Measurements from ENCODE around the gene CD200R1L.

CD200R1L gene

GRCh38 chr3:112810561-112810960 is 36.1 kb downstream of the CD200R1L start:
- Histone ChIP-seq H4K20me1 (ENCODE audit: insufficient read depth, low read length, poor library complexity, severe bottlenecking) (no peaks in the 10 kb centered on the region), H3K9me3 (ENCODE audit: insufficient read depth, low read depth, low read length) (no peaks in the 10 kb centered on the region), H3K9ac (ENCODE audit: low read depth, low read length, poor library complexity, severe bottlenecking) (no peak overlapping the region), H3F3A (ENCODE audit: low read depth) (no peaks in the 10 kb centered on the region), H3K4me2 (ENCODE audit: low read depth, low read length, poor library complexity, severe bottlenecking) (no peak overlapping the region), H3K4me3 (ENCODE audit: low read length, poor library complexity, severe bottlenecking) (no peak overlapping the region), H3K36me3 (ENCODE audit: insufficient read depth, low read length) (no peaks in the 10 kb centered on the region), H2AFZ (ENCODE audit: low read length) (no peak overlapping the region), H3K4me1 (ENCODE audit: insufficient read depth, low read length, poor library complexity, severe bottlenecking) (peaks cover 34% of the 10 kb centered on the region), H3K27me3 (ENCODE audit: insufficient read depth, low read length, poor library complexity, severe bottlenecking) (no peaks in the 10 kb centered on the region), H3K79me2 (ENCODE audit: insufficient read depth, low read length) (no peaks in the 10 kb centered on the region), H3K9me2 (replicated peaks; ENCODE audit: low read depth, low read length) (no peaks in the 10 kb centered on the region)
- TF ChIP-seq, protein P1, sequence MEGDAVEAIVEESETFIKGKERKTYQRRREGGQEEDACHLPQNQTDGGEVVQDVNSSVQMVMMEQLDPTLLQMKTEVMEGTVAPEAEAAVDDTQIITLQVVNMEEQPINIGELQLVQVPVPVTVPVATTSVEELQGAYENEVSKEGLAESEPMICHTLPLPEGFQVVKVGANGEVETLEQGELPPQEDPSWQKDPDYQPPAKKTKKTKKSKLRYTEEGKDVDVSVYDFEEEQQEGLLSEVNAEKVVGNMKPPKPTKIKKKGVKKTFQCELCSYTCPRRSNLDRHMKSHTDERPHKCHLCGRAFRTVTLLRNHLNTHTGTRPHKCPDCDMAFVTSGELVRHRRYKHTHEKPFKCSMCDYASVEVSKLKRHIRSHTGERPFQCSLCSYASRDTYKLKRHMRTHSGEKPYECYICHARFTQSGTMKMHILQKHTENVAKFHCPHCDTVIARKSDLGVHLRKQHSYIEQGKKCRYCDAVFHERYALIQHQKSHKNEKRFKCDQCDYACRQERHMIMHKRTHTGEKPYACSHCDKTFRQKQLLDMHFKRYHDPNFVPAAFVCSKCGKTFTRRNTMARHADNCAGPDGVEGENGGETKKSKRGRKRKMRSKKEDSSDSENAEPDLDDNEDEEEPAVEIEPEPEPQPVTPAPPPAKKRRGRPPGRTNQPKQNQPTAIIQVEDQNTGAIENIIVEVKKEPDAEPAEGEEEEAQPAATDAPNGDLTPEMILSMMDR (conservative IDR thresholded peaks at IDR 0.05; ENCODE audit: low read length), result no peak
- no peak for TF ChIP-seq EZH2phosphoT487 (IDR thresholded peaks at IDR 0.05; ENCODE audit: borderline replicate concordance)

DNA sequence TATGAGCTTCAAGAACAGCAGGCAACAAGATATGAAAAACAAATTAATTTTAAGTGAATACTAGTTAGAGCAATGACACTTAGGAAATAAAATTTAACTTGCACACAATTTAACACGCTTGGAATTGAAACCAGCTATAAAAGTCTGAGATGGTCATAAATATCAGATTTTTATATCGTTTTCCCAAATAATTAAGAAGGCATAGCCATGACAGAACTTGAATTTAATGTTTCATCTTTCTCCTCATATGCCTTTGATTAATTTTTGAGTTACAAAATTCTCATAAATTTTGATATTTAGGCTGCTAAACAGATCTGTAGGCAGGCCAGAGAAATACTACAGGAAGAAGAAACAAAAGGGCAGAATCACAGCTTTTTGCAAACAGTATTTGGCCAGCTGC is 38.5 kb downstream of the CD200R1L start:
- Histone ChIP-seq H3K4me2 (ENCODE audit: low read depth, low read length, poor library complexity, severe bottlenecking) (no peak overlapping the region), H4K20me1 (ENCODE audit: insufficient read depth, low read length, poor library complexity, severe bottlenecking) (no peaks in the 10 kb centered on the region), H3K79me2 (ENCODE audit: insufficient read depth, low read length) (no peaks in the 10 kb centered on the region), H3F3A (ENCODE audit: low read depth) (no peaks in the 10 kb centered on the region), H3K4me3 (ENCODE audit: low read length, poor library complexity, severe bottlenecking) (no peak overlapping the region), H3K4me1 (ENCODE audit: insufficient read depth, low read length, poor library complexity, severe bottlenecking) (peaks cover 24% of the 10 kb centered on the region), H3K9me3 (ENCODE audit: insufficient read depth, low read depth, low read length) (no peaks in the 10 kb centered on the region), H3K9me2 (replicated peaks; ENCODE audit: low read depth, low read length) (no peaks in the 10 kb centered on the region), H3K9ac (ENCODE audit: low read depth, low read length, poor library complexity, severe bottlenecking) (no peak overlapping the region), H2AFZ (ENCODE audit: low read length) (no peak overlapping the region), H3K36me3 (ENCODE audit: insufficient read depth, low read length) (no peaks in the 10 kb centered on the region), H3K27me3 (ENCODE audit: insufficient read depth, low read length, poor library complexity, severe bottlenecking) (no peaks in the 10 kb centered on the region)
- no peak for TF ChIP-seq EZH2phosphoT487 (IDR thresholded peaks at IDR 0.05; ENCODE audit: borderline replicate concordance)
- TF ChIP-seq, protein P1 (conservative IDR thresholded peaks at IDR 0.05; ENCODE audit: low read length), result no peak

GRCh38 chr3:112807685-112808084 is 39.0 kb downstream of the CD200R1L start:
- Histone ChIP-seq H3K9ac (ENCODE audit: low read depth, low read length, poor library complexity, severe bottlenecking) (no peak overlapping the region), H3K36me3 (ENCODE audit: insufficient read depth, low read length) (no peaks in the 10 kb centered on the region)

More at GRCh38 chr3:112807685-112808084, 39.0 kb downstream of the CD200R1L start:
- Histone ChIP-seq H3K9me2 (replicated peaks; ENCODE audit: low read depth, low read length) (no peaks in the 10 kb centered on the region), H3K9me3 (ENCODE audit: insufficient read depth, low read depth, low read length) (no peaks in the 10 kb centered on the region), H3K4me2 (ENCODE audit: low read depth, low read length, poor library complexity, severe bottlenecking) (no peak overlapping the region), H3K79me2 (ENCODE audit: insufficient read depth, low read length) (no peaks in the 10 kb centered on the region), H2AFZ (ENCODE audit: low read length) (no peak overlapping the region), H3K27me3 (ENCODE audit: insufficient read depth, low read length, poor library complexity, severe bottlenecking) (no peaks in the 10 kb centered on the region), H3K4me1 (ENCODE audit: insufficient read depth, low read length, poor library complexity, severe bottlenecking) (peaks cover 19% of the 10 kb centered on the region), H3K4me3 (ENCODE audit: low read length, poor library complexity, severe bottlenecking) (no peak overlapping the region), H4K20me1 (ENCODE audit: insufficient read depth, low read length, poor library complexity, severe bottlenecking) (no peaks in the 10 kb centered on the region), H3F3A (ENCODE audit: low read depth) (no peaks in the 10 kb centered on the region)
- TF ChIP-seq, protein P1 (conservative IDR thresholded peaks at IDR 0.05; ENCODE audit: low read length), result no peak
- TF ChIP-seq EZH2phosphoT487 (IDR thresholded peaks at IDR 0.05; ENCODE audit: borderline replicate concordance), result no peak

Measured in Loucy (cell line).